Measurements from ENCODE around the gene TEX261.

The TEX261 gene

DNA sequence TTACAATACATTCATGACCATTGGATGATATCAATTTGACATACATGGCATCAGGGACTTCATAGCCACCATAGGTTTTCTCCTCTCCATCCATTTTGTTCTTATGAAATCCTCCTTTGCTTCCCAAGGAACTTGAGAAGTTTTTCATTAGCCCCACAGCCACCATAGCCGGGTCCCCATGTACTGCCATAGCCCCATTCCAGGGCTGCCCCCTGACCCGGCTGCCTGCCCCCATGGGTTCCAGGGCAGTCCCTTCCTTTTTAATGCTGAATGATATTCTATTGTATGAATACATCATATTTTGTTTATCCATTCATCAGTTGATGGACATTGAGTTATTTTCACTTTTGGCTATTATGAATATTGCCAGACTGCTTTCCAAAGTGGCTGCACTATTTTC lies 38.5 kb downstream of the TEX261 start:
- H3K4me3 ChIP-seq (replicated peaks; ENCODE audit: low read depth, low read length), result no peak overlapping the region
- H3K27me3 ChIP-seq (replicated peaks; ENCODE audit: control insufficient read depth, insufficient read depth, low read length), result no peaks in the 10 kb centered on the region; the same call in 1 of the 2 replicates
- no peak for DNase-seq (ENCODE audit: extremely low read depth, insufficient read length)
- H3K36me3 ChIP-seq (ENCODE audit: control insufficient read depth, insufficient read depth, low read length), result no peaks in the 10 kb centered on the region
- TF ChIP-seq, protein P1, sequence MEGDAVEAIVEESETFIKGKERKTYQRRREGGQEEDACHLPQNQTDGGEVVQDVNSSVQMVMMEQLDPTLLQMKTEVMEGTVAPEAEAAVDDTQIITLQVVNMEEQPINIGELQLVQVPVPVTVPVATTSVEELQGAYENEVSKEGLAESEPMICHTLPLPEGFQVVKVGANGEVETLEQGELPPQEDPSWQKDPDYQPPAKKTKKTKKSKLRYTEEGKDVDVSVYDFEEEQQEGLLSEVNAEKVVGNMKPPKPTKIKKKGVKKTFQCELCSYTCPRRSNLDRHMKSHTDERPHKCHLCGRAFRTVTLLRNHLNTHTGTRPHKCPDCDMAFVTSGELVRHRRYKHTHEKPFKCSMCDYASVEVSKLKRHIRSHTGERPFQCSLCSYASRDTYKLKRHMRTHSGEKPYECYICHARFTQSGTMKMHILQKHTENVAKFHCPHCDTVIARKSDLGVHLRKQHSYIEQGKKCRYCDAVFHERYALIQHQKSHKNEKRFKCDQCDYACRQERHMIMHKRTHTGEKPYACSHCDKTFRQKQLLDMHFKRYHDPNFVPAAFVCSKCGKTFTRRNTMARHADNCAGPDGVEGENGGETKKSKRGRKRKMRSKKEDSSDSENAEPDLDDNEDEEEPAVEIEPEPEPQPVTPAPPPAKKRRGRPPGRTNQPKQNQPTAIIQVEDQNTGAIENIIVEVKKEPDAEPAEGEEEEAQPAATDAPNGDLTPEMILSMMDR (IDR thresholded peaks at IDR 0.05; ENCODE audit: insufficient read depth, low read length, poor library complexity, severe bottlenecking), result no peak

DNA sequence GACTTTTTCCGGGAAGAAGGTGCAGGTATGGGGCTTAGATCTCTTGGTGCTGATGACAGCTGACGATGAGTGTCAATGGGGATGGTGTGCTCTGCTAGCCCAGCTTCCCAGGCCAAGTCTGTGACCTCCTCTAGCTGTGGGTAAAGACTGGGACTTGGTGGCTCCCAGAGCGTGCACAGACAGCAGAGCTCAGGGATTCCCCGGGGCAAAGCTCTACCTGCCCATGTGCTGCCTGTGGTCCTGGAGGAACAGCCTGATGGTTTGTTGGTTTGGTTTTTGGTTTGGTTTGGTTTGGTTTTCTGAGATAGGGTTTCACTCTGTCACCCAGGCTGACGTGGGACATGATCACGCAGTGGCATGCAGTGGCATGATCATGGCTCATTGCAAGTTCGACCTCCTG lies 39.8 kb downstream of the TEX261 start:
- H3K36me3 ChIP-seq (ENCODE audit: control insufficient read depth, insufficient read depth, low read length), result no peaks in the 10 kb centered on the region
- DNase-seq (ENCODE audit: extremely low read depth, insufficient read length), result no peak
- no peaks in the 10 kb centered on the region; the same call in 1 of the 2 replicates for H3K27me3 ChIP-seq (replicated peaks; ENCODE audit: control insufficient read depth, insufficient read depth, low read length)
- TF ChIP-seq, protein P1 (IDR thresholded peaks at IDR 0.05; ENCODE audit: insufficient read depth, low read length, poor library complexity, severe bottlenecking), result no peak
- no peak overlapping the region for H3K4me3 ChIP-seq (replicated peaks; ENCODE audit: low read depth, low read length)

DNA sequence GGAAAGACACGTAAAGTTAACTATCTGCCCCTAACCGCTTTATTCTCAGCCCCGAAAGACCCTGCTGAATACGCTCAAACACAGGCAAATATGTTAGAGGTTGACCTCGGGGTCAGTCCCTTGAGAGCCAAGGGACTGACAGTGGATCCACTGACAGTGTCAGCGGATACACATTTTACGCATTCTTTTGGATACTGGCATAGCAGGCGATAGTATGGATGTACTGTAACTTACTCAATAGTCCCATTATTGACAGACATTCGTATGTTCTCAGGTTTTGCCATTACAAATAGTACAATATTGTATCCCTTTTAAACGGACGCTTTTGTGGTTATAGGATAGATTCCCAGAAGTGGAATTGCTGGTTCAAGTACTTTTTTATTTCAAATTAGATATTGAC lies 45.6 kb downstream of the TEX261 start:
- no peak for DNase-seq (ENCODE audit: extremely low read depth, insufficient read length)
- H3K4me3 ChIP-seq (replicated peaks; ENCODE audit: low read depth, low read length), result no peak overlapping the region
- TF ChIP-seq, protein P1 (IDR thresholded peaks at IDR 0.05; ENCODE audit: insufficient read depth, low read length, poor library complexity, severe bottlenecking), result no peak
- H3K27me3 ChIP-seq (replicated peaks; ENCODE audit: control insufficient read depth, insufficient read depth, low read length), result no peaks in the 10 kb centered on the region; the same call in 1 of the 2 replicates
- no peaks in the 10 kb centered on the region for H3K36me3 ChIP-seq (ENCODE audit: control insufficient read depth, insufficient read depth, low read length)

GRCh38 chr2:70948337-70949003 lies 46.2 kb downstream of the TEX261 start:
- no peaks in the 10 kb centered on the region; the same call in 1 of the 2 replicates for H3K27me3 ChIP-seq (replicated peaks; ENCODE audit: control insufficient read depth, insufficient read depth, low read length)
- H3K4me3 ChIP-seq (replicated peaks; ENCODE audit: low read depth, low read length), result no peak overlapping the region; the same call in 1 of the 2 replicates
- TF ChIP-seq, protein P1 (IDR thresholded peaks at IDR 0.05; ENCODE audit: insufficient read depth, low read length, poor library complexity, severe bottlenecking), result peak; percentile 86
- peak; percentile 59 for DNase-seq (ENCODE audit: extremely low read depth, insufficient read length)
- H3K36me3 ChIP-seq (ENCODE audit: control insufficient read depth, insufficient read depth, low read length), result no peaks in the 10 kb centered on the region

DNA sequence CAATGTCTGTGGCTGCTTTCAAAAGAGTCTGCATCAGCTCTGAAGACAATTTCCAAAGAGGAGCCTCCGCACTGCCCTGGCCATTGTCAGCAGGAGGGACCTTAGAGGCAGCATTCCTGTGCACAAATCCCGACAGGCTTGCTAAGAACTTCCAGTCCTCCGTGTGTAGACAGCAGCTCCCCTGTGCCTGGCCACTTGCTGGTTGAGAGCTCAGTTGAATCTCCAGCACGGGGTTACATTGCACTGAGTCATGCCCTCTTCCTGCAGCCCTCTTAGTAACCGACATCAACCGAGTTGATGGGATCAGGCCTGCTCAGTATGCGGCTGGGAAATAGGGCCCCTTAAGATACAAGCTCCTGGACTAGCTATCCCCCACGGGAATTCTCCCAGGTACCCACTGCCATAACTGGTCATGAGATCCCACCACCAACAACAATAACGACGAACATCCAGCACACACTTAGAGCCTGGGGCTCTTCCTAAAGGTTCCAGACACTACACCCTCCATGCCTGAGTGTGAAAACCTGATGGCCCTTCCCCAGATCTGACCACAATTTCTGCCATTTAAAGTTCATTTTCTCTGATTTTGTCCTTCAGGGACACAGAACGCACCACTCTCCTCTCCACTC lies 47.0 kb downstream of the TEX261 start:
- no peak for DNase-seq (ENCODE audit: extremely low read depth, insufficient read length)
- H3K36me3 ChIP-seq (ENCODE audit: control insufficient read depth, insufficient read depth, low read length), result no peaks in the 10 kb centered on the region
- TF ChIP-seq, protein P1 (IDR thresholded peaks at IDR 0.05; ENCODE audit: insufficient read depth, low read length, poor library complexity, severe bottlenecking), result no peak
- H3K27me3 ChIP-seq (replicated peaks; ENCODE audit: control insufficient read depth, insufficient read depth, low read length), result peaks cover 2% of the 10 kb centered on the region; the same call in 1 of the 2 replicates
- no peak overlapping the region for H3K4me3 ChIP-seq (replicated peaks; ENCODE audit: low read depth, low read length)
